HG02763 (cell line): ENCODE data around the gene SIRPG.
"Not testable (repeated sequence)": the region's sequence is repeated elsewhere in the genome, so short reads cannot be mapped to it uniquely, and the experiment has no call there.

ENCODE experiments used
- ATAC-seq: cut with Tn5 transposase; IDR thresholded peaks from one replicate; pipeline ENCODE4 v1.9.1; 2021; ENCODE audit warnings: mild to moderate bottlenecking, moderate library complexity; ENCODE audit not compliant: unreplicated experiment

SIRPG gene

GRCh38 chr20:1657556-1658334, at the start of gene SIRPG:
Gene SIRPG (minus strand): TSS chr20:1657779. CDS start chr20:1657714, 65 bp downstream.
- no peak for ATAC-seq

- ATAC-seq, result not testable (repeated sequence)
Measured at GRCh38 chr20:1706887-1707286, 49.3 kb upstream of the SIRPG start.

GRCh38 chr20:1706079-1706478, 48.5 kb upstream of the SIRPG start:
- no peak for ATAC-seq

GRCh38 chr20:1702855-1703254, 45.3 kb upstream of the SIRPG start:
- ATAC-seq, result no peak

- no peak for ATAC-seq
Measured at GRCh38 chr20:1702328-1702727, 44.7 kb upstream of the SIRPG start.

- no peak for ATAC-seq
Measured at GRCh38 chr20:1700990-1701389, 43.4 kb upstream of the SIRPG start.

- no peak for ATAC-seq
Measured at GRCh38 chr20:1697592-1697991, 40.0 kb upstream of the SIRPG start.

- no peak for ATAC-seq
Measured at GRCh38 chr20:1696521-1697209, 39.1 kb upstream of the SIRPG start.

GRCh38 chr20:1694672-1695071, 37.1 kb upstream of the SIRPG start:
- ATAC-seq, result no peak

GRCh38 chr20:1693427-1693826, 35.8 kb upstream of the SIRPG start:
- ATAC-seq, result no peak

- no peak for ATAC-seq
Measured at GRCh38 chr20:1689721-1690120, 32.1 kb upstream of the SIRPG start.

GRCh38 chr20:1688886-1689538, 31.4 kb upstream of the SIRPG start:
- ATAC-seq, result no peak

GRCh38 chr20:1687053-1687452, 29.5 kb upstream of the SIRPG start:
- ATAC-seq, result no peak

GRCh38 chr20:1686151-1686748, 28.7 kb upstream of the SIRPG start:
- ATAC-seq, result no peak

GRCh38 chr20:1685304-1686052, 27.9 kb upstream of the SIRPG start:
- no peak for ATAC-seq

- ATAC-seq, result no peak
Measured at GRCh38 chr20:1684872-1685271, 27.3 kb upstream of the SIRPG start.

GRCh38 chr20:1676650-1677049, 19.1 kb upstream of the SIRPG start:
- ATAC-seq, result no peak

GRCh38 chr20:1674990-1675780, 17.6 kb upstream of the SIRPG start:
- ATAC-seq, result no peak

- no peak for ATAC-seq
Measured at GRCh38 chr20:1674361-1674760, 16.8 kb upstream of the SIRPG start.

GRCh38 chr20:1673424-1673823, 15.8 kb upstream of the SIRPG start:
- no peak for ATAC-seq
